Lower leg skin (tissue), 4 donors: ENCODE measurements around the gene VAV2. TPM values are rescaled to one million over a fixed set of nuclear protein-coding genes. Genes with fewer than 3 reads are reported as not detected.
"Not testable (repeated sequence)": the region's sequence is repeated elsewhere in the genome, so short reads cannot be mapped to it uniquely, and the experiment has no call there.

Experiments
- DNase-seq, 2 donors: peaks; one replicate each; pipeline ENCODE4 v3.0.0-alpha.2; 2019; ENCODE audit warnings: low spot score in 2 of 2
- H3K4me3 ChIP-seq: fragments of 200-600 bp; sonication (generic); 2 replicates; pipeline ENCODE4 v1.5.1; 2017; ENCODE audit warnings: mild to moderate bottlenecking, low read depth; ENCODE audit not compliant: poor library complexity, severe bottlenecking
- POLR2A ChIP-seq, 2 donors: fragments of 450-650 bp; IDR thresholded peaks; one replicate each; pipeline ENCODE4 v1.6.1; 2016 to 2017; ENCODE audit warnings: antibody characterized with exemption in 2 of 2, mild to moderate bottlenecking in 1 of 2, moderate library complexity in 1 of 2
- WGBS, 2 donors: methylation state at CpG; one replicate each; pipeline ENCODE4 v1.1.5; 2018; 5-methylcytosine and 5-hydroxymethylcytosine counted together
- intact Hi-C: fragments of 100-400 bp; cut with DNase I; formaldehyde crosslinking; loops from one replicate; pipeline ENCODE4 v1.15.0; 2023; ENCODE audit warnings: low total_unique reads
- total RNA-seq, 4 donors: library from RNA; depleted of rRNA; stranded (reverse); fragments of >200 nt; gene quantifications; one replicate each; pipeline ENCODE4 v1.1.0, GENCODE V29; 2016
- TF ChIP-seq, protein P1 (sequence below), 3 donors: fragments of 450-650 bp; IDR thresholded peaks; one replicate each; pipeline ENCODE4 v1.5.1; 2016; ENCODE audit warnings: antibody characterized with exemption in 3 of 3, mild to moderate bottlenecking in 3 of 3, moderate library complexity in 2 of 3

Gene VAV2
- total RNA-seq, 4 donors from 2014 or later = 6.8 to 9.1 (median 7.5) TPM

GRCh38 chr9:133754187-133754586 lies 237.9 kb downstream of the VAV2 start:
- no peak overlapping the region for H3K4me3 ChIP-seq
- WGBS, 2 donors = 89 to 91% methylated on average over 6 of the region's 6 CpGs
- intact Hi-C loops = no loop called here
- peak in 1 of 2 donors; percentile 59 for DNase-seq
- TF ChIP-seq POLR2A (IDR thresholded peaks at IDR 0.05) = no peak
- TF ChIP-seq, protein P1, sequence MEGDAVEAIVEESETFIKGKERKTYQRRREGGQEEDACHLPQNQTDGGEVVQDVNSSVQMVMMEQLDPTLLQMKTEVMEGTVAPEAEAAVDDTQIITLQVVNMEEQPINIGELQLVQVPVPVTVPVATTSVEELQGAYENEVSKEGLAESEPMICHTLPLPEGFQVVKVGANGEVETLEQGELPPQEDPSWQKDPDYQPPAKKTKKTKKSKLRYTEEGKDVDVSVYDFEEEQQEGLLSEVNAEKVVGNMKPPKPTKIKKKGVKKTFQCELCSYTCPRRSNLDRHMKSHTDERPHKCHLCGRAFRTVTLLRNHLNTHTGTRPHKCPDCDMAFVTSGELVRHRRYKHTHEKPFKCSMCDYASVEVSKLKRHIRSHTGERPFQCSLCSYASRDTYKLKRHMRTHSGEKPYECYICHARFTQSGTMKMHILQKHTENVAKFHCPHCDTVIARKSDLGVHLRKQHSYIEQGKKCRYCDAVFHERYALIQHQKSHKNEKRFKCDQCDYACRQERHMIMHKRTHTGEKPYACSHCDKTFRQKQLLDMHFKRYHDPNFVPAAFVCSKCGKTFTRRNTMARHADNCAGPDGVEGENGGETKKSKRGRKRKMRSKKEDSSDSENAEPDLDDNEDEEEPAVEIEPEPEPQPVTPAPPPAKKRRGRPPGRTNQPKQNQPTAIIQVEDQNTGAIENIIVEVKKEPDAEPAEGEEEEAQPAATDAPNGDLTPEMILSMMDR (IDR thresholded peaks at IDR 0.05) = no peak

DNA sequence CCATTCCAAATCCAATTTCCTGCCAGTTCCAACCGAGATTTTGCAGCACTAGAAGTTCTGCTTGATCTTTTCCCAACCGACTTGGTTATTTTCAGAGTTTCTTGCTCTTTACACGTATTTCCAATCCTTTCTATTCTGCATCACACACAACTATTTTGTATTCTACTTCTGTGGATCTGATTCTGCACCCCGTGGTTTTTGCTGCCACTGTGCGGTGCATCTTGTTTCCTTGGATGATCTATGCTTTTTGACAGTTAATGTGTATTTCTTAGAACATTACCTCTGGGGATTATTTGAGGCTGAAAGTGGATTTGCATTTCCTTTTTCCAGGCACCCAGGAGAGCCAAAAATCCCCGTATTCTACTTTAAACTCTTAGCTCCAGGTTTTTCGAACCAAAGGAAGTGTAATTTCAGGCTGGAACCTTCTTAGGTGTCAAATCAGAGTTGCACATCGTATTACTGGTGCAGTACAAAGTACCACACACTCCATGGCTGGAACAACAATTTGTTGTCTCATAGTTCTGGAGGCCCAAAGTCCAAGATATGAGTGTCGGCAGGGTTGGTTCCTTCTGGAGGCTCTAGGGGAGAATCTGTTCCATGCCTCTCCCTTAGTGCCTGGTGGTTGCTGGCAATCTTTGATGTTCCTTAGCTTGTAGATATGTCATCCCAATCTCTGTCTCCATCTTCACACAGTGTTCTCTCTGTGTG lies 239.2 kb downstream of the VAV2 start:
- WGBS, 2 donors = 59 to 70% methylated on average over 8 to 9 of the region's 9 CpGs
- intact Hi-C loops = no loop called here
- H3K4me3 ChIP-seq = no peak overlapping the region
- no peak for DNase-seq
- no peak for TF ChIP-seq POLR2A (IDR thresholded peaks at IDR 0.05)
- TF ChIP-seq, protein P1 (IDR thresholded peaks at IDR 0.05) = no peak

- H3K4me3 ChIP-seq = no peak overlapping the region
- intact Hi-C loops = no loop called here
- 81% methylated on average over 8 to 9 of the region's 9 CpGs for WGBS, 2 donors
- no peak for TF ChIP-seq POLR2A (IDR thresholded peaks at IDR 0.05)
- TF ChIP-seq, protein P1 (IDR thresholded peaks at IDR 0.05) = no peak
- DNase-seq = peak in 1 of 2 donors; percentile 71
Measured at GRCh38 chr9:133750982-133751649, 241.0 kb downstream of the VAV2 start.

DNA sequence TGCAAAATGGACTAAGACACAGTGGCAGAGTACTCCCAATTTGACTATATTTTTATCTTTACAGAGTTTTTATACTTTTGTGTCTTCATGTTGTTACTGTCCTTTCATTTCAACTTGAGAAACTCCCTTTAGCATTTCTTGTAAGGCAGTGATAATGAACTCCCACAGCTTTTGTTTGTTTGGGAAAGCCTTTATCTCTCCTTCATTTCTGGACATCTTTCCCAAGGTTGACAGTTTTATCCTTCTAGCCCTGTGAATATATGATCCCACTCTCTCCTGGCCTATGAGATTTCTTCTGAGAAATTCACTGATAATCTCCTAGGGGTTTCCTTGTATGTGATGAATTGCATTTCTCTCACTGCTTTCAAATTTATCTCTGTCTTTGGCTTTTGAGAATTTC lies 244.8 kb downstream of the VAV2 start:
- DNase-seq = no peak
- no peak for TF ChIP-seq POLR2A (IDR thresholded peaks at IDR 0.05)
- TF ChIP-seq, protein P1 (IDR thresholded peaks at IDR 0.05) = no peak
- intact Hi-C loops = no loop called here

DNA sequence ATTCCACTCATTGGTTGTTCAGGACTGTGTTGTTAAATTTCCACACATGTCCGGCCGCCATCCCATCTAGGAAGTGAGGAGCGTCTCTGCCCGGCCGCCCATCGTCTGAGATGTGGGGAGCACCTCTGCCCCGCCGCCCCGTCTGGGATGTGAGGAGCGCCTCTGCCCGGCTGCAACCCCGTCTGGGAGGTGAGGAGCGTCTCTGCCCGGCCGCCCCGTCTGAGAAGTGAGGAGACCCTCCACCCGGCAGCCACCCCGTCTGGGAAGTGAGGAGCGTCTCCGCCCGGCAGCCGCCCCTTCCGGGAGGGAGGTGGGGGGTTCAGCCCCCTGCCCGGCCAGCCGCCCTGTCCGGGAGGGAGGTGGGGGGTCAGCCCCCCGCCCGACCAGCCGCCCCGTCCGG lies 247.6 kb downstream of the VAV2 start:
- H3K4me3 ChIP-seq, intact Hi-C loops: not testable (repeated sequence)
- 90% methylated on average over 14 to 20 of the region's 31 CpGs for WGBS, 2 donors
- peak in 1 of 2 donors; percentile 64 for DNase-seq

More for the DNA sequence above, 244.8 kb downstream of the VAV2 start:
- H3K4me3 ChIP-seq = no peak overlapping the region

- WGBS, 2 donors = 14 to 16% methylated on average over 8 of the region's 8 CpGs
Measured at GRCh38 chr9:133742849-133743444, 249.2 kb downstream of the VAV2 start.

More at GRCh38 chr9:133742849-133743444, 249.2 kb downstream of the VAV2 start:
- H3K4me3 ChIP-seq = no peak overlapping the region
- intact Hi-C loops = no loop called here
- DNase-seq = peak; percentile 47 to 94
- TF ChIP-seq, protein P1 (IDR thresholded peaks at IDR 0.05) = peak in 1 of 3 donors; percentile 94
- no peak for TF ChIP-seq POLR2A (IDR thresholded peaks at IDR 0.05)
